GM12865 (cell line): ENCODE measurements around the gene SCNN1A.
A peak's percentile ranks its signal among the peaks of the same experiment; 100 is the strongest.

Experiments used
- DNase-seq: peaks from one replicate; pipeline ENCODE4 v3.0.0; 2010; ENCODE audit warnings: low read depth
- H3K4me3 ChIP-seq: 2 replicates; pipeline ENCODE4 v1.5.1; 2011; ENCODE audit warnings: mild to moderate bottlenecking, low read depth, low read length, control low read depth
- TF ChIP-seq, protein P1 (sequence below): IDR thresholded peaks from 2 replicates; pipeline ENCODE4 v1.5.1; 2011; ENCODE audit warnings: low read length, control low read depth, low read depth, inconsistent platforms; ENCODE audit not compliant: insufficient read depth; ENCODE audit errors: missing control alignments

The SCNN1A gene

DNA sequence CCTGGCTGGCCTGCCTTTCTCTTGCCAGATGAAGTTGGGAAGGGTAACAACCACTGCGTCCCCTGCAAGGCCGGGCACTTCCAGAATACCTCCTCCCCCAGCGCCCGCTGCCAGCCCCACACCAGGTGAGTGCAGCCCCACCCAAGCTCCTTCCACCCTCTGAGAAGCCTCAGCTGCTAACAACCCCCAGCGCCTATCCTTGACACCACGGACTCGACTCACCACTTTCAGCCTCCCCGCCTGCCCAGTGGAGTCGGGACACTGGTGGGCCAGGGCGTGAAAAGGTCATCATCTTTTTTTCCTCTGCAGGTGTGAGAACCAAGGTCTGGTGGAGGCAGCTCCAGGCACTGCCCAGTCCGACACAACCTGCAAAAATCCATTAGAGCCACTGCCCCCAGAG lies 10.7 kb upstream of the SCNN1A start:
- TF ChIP-seq, protein P1, sequence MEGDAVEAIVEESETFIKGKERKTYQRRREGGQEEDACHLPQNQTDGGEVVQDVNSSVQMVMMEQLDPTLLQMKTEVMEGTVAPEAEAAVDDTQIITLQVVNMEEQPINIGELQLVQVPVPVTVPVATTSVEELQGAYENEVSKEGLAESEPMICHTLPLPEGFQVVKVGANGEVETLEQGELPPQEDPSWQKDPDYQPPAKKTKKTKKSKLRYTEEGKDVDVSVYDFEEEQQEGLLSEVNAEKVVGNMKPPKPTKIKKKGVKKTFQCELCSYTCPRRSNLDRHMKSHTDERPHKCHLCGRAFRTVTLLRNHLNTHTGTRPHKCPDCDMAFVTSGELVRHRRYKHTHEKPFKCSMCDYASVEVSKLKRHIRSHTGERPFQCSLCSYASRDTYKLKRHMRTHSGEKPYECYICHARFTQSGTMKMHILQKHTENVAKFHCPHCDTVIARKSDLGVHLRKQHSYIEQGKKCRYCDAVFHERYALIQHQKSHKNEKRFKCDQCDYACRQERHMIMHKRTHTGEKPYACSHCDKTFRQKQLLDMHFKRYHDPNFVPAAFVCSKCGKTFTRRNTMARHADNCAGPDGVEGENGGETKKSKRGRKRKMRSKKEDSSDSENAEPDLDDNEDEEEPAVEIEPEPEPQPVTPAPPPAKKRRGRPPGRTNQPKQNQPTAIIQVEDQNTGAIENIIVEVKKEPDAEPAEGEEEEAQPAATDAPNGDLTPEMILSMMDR = no peak
- no peak for DNase-seq
- H3K4me3 ChIP-seq = no peak overlapping the region

DNA sequence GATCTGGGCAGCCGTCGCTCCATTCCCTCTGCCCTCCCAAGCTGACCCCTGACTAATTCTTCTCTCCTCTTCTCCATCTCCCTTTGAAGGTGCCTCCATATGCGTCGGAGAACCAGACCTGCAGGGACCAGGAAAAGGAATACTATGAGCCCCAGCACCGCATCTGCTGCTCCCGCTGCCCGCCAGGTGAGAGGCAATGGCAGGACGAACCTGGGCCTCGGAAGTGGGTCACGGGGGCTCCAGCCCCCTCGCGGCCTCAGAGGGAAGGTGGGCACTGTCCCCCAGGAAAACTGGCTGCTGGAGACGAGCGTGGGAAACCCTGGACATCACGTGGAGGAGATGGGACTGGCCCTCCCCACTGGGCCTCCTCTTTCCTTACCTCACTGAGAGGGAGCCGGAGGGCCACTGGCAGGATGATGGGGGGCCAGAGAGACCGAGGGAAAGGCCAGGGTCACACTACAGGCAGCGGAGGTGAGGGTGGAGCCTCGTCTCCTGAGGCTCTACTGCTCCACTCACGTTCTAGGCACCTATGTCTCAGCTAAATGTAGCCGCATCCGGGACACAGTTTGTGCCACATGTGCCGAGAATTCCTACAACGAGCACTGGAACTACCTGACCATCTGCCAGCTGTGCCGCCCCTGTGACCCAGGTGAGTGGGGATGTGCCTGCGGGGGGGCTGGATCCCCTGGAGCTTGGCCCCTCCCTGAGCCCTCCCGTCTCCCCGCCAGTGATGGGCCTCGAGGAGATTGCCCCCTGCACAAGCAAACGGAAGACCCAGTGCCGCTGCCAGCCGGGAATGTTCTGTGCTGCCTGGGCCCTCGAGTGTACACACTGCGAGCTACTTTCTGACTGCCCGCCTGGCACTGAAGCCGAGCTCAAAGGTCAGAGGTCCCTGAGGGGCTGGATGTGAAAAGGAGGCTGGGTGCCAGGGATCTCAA lies 9.4 kb upstream of the SCNN1A start:
- H3K4me3 ChIP-seq = peak overlapping the region; percentile 44
- TF ChIP-seq, protein P1 = no peak
- DNase-seq = no peak

DNA sequence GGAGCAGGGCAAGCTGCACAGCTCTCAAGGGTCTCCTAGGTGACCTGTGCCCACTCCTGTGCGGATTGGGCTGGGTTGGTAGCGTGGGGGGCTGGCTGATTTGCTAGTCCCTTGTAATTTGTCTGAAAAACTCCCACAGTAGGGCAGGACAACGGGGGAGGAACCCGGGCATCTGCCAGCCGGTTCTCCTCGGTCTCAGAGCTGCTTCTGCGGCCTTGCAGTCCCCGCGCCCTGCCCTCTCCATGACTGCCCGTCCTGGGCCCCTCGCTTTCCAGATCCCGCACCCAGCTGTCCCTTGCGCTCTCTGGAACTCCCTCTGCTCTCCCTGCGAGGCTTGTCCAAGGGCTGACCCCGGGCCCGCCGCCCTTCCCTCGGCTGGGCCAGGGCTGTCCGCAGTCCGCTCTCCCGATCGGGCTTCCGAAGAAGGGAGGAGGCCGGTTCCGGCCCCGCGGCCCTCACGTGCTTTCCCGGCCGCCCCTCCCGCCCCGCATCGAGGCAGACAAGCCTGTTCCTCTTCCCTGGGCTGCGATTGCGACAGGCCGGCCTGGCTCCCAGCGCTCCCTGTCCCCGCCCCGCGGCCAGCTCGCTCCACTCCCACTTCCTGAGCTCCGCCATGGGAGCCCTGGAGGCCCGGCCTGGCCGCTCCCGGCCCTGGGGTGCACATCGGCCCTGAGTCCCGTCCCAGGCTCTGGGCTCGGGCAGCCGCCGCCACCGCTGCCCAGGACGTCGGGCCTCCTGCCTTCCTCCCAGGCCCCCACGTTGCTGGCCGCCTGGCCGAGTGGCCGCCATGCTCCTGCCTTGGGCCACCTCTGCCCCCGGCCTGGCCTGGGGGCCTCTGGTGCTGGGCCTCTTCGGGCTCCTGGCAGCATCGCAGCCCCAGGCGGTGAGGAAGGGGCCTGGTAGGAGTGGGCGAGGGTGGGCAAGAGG lies 8.5 kb upstream of the SCNN1A start, which contains the start of gene LTBR:
Gene LTBR, plus strand, starts transcription at position 591 of the 927 bp plus-strand sequence. Its CDS starts 197 bp downstream, at position 788.
- H3K4me3 ChIP-seq = peak within 1 kb of the TSS; percentile 44
- DNase-seq = peak; percentile 59
- TF ChIP-seq, protein P1 = no peak

DNA sequence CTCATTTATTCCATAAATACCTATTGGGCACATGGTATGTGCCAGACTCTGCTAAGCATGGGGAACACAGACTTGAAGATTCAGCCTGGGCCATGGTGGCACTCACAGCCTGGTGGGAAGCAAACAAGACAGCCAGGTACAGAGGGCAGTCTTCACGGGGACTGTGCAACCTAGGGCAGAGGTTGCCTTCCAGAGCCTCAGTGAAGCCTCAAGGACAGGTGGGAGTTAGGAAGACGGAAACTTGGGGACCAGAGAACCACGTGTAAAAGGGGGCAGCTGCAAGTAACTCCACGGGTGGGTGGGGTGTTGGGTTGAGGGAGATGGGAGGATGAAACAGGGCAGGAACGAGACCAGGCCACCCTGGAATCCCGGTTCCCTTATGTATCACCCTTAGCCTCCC lies 7.6 kb upstream of the SCNN1A start:
- TF ChIP-seq, protein P1 = no peak
- no peak for DNase-seq
- peak overlapping the region; percentile 44; the same call in 1 of the 2 replicates for H3K4me3 ChIP-seq

DNA sequence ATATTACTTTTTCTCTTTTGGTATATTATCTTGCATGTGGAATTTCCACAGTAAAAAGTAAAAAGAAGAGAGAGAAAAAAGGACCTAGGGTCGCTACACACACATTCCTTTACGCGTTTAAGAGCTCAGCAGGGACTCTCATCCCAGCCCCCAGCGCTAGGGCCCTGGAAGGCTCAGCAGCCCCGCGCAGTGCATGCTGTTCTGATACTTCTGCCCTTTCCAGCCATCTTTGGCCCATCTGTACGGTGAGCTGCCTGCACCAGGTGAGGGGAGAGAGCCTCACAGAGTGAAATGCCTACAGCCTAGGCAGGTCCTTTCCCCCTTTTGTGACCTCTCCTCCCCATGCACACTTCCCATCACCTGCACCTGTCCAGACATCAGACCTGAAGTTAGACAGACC lies 7.0 kb upstream of the SCNN1A start:
- no peak for DNase-seq
- TF ChIP-seq, protein P1 = no peak

DNA sequence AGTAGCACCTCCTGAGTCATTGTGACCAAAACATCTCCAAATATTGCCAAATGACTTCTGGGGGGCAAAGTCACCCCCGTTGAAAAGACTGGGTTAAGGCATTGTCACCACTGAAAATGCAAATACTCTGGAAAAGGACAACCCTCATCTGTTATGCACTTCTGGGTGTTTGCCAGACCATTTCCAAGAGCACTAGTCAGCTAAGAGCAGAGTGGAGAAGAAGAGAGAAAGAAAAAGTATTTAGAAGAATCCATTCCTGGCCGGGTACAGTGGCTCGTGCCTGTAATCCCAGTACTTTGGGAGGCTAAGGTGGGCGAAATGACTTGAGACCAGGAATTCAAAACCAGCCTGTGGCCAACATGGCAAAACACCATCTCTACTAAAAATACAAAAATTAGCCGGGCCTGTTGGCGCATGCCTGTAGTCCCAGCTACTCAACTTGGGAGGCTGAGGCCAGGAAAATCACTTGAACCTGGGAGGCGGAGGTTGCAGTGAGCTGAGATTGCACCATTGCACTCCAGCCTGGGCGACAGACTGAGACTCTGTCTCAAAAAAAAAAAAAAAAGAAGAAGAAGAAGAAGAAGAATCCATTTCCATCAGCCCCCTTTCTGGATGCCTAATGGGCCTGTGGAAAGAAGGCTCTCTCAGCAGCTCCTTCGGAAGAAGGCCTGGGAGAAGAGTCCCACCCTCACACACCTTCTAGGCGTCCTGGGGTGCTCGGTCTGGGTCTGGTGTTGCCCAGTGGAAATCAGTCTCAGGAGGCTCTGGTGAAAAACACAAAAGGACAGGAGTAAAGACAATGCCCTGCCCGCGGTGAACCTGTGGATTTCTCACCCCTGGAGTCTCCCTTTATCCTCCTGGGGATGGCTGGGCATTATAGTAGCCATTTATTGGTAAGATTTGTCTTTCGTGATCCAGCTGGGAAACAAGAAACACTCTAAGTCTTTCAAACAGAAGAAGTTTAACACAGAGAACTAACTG lies 5.1 kb upstream of the SCNN1A start:
- TF ChIP-seq, protein P1 = no peak
- H3K4me3 ChIP-seq = no peak overlapping the region
- no peak for DNase-seq

More for the DNA sequence above, 7.0 kb upstream of the SCNN1A start:
- H3K4me3 ChIP-seq = no peak overlapping the region
